CD4-positive, alpha-beta T cell treated with Interleukin-6 for 4 hours (primary cell): ENCODE data around the gene GRIK2.

Experiments
- DNase-seq: peaks from one replicate; pipeline ENCODE4 v3.0.0-alpha.2; 2020; ENCODE audit warnings: mixed read lengths

GRIK2 gene

GRCh38 chr6:101458826-101459225 is 65.3 kb downstream of the GRIK2 start:
- no peak for DNase-seq

GRCh38 chr6:101462576-101462975 is 69.1 kb downstream of the GRIK2 start:
- DNase-seq: no peak

GRCh38 chr6:101465863-101466262 is 72.4 kb downstream of the GRIK2 start:
- DNase-seq: no peak

DNA sequence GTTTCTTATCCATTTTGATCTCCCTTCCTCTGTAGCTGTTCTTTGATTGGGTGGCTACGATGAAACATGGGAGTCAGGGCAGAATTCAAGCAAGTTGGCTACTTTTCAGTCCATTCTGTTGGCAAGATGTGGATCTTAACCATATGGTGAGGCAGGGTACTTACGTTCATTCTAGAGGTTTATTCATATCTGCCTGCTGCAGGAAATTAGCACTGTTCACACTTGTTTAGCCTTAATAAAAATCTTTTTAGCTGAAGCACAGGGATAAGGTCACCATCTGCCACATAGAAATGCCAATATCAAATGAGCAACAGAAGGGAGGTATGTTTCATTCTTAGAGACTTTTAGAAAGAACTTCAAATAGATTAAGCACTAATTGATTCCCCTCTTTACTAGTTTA is 83.9 kb downstream of the GRIK2 start:
- no peak for DNase-seq

DNA sequence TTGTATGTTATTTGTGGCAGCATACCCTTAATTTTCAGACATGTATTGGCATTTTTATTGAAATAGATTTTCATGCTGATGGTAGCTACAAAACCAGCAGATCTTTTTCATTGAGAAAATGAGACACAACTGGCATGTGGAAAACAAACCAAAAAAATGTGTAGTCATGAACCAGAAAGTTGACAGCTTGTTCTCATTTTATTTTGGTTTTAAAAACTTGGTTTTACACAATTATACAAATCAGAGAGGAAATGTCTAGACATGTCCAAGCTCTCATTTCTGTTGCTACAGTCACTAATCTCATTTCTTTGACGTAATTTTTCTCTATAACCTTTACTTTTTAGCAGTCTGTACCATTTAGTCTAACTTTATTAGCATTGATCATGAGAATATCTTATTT is 85.4 kb downstream of the GRIK2 start:
- no peak for DNase-seq

DNA sequence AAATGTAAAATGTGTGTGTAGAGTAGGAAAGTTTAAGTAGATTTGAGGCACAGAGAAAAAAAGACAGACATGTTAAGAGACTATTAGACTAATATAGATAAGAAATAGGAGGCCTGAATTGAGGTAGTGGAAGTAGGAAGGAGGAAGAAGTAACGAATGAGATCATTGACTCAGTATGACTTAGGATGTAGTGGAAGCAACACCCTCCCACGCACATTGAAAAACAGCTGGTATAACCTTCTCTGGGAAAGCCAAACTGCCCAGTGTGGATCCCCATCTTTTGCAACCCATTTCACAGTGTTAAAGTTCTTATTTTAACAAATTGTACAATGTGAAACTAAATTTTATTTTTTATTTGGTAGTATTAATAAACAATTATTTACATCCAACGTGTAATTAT is 89.1 kb downstream of the GRIK2 start:
- no peak for DNase-seq

- no peak for DNase-seq
Measured at GRCh38 chr6:101484781-101485180, 91.3 kb downstream of the GRIK2 start.

DNA sequence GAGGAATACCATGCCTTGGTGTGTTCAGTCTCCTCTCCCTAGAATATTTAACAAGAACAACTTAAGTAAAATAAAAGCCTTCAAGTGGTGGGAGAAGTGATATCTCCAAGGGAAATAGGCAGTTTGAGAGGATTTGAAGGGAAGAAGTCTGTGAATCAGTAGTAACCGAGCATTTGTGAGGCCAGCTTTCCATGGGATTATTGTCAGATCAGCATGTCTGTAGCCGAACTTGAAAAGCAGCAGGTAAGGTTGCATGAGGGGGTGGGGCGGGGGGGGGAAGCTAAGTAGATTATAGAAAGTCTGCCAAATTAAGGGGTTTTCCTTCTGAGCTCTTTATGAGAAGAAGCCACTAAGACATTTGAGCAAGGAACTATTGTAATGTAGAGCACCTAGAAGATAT is 92.6 kb downstream of the GRIK2 start:
- DNase-seq: no peak

DNA sequence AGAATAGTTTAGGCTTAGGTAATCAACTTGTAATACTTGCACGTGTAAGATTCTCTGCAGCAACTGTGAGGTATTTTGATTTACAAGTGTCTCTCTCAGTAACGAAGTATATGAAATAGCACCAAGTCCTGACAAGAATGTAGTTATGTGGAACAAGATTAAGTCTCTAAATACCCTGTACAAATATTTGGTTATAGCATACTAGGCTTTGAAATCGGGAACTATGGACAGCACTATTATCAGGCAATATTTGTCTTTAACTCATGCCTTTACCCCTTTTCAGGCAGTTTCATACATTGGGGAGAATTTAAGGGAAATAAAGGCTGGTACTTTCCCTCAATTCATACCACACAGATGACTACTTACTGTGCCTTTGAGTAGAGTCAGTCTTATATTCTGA is 93.2 kb downstream of the GRIK2 start:
- DNase-seq: no peak

GRCh38 chr6:101489456-101489855 is 95.9 kb downstream of the GRIK2 start:
- DNase-seq: no peak

- no peak for DNase-seq
Measured at GRCh38 chr6:101490857-101491256, 97.3 kb downstream of the GRIK2 start.

DNA sequence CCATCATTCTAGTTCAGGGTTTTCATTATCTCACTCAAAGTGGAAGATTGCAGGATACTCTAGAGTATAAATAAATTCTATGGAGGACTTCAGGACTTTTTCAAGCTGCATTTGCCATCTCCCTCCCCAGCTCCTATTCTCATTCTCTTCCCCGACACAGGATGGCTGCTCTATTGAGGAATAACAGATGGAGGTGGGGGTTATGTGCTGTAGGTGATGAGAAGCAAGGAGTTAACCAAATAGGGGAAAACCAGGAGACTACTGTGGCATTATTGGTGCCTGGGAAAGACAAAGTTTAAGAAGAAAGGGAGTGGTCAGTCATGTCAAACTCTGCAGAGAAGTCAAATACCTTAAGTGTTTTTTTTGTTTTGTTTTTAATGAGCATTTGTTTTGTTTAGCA is 109.3 kb downstream of the GRIK2 start:
- DNase-seq: no peak

DNA sequence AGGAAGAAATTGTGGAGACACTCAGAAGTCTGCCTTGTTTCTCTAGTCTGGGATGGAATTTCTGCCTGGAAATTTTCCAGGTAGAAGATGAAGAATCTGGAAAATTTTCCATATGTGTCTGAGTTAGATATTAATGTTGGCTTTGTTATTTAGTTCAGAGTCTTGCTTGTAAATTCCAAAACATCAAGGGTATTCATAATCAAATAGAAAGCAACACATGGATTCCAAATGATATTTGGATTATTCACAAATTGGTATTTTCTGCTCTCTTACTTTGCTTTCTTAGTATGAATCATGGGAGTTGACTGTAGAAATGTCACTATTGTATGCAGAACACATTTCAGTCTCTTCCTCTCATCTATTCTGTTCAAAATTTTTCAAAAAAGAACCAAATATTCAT is 116.0 kb downstream of the GRIK2 start:
- no peak for DNase-seq

- DNase-seq: no peak
Measured at GRCh38 chr6:101513181-101513580, 119.7 kb downstream of the GRIK2 start.

- DNase-seq: no peak
Measured at GRCh38 chr6:101516578-101516977, 123.1 kb downstream of the GRIK2 start.

GRCh38 chr6:101517632-101518031 is 124.1 kb downstream of the GRIK2 start:
- no peak for DNase-seq

GRCh38 chr6:101522254-101522653 is 128.7 kb downstream of the GRIK2 start:
- DNase-seq: no peak

DNA sequence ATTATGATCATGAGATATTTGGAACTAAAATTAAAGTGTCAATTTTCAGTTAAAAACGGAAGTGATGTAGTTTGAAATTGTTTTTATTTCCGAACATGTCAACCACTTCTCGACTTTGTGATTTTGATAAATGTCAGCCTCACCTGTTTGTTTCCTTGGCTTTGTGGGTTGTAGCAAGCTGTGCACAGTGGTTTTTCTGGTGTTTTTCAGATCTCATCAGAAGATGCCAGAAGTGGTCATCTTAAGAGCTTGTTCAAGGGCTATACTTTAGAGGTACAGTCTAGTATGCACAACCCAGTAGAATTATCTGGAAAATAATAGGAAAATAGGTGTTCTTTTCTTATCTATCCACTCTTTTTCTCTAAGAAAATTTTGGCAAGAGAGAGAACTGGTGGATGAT is 134.0 kb downstream of the GRIK2 start:
- no peak for DNase-seq

GRCh38 chr6:101528801-101529200 is 135.3 kb downstream of the GRIK2 start:
- DNase-seq: no peak

- no peak for DNase-seq
Measured at GRCh38 chr6:101531538-101531937, 138.0 kb downstream of the GRIK2 start.

- DNase-seq: no peak
Measured at GRCh38 chr6:101534386-101534785, 140.9 kb downstream of the GRIK2 start.

- DNase-seq: no peak
Measured at GRCh38 chr6:101534821-101535220, 141.3 kb downstream of the GRIK2 start.

DNA sequence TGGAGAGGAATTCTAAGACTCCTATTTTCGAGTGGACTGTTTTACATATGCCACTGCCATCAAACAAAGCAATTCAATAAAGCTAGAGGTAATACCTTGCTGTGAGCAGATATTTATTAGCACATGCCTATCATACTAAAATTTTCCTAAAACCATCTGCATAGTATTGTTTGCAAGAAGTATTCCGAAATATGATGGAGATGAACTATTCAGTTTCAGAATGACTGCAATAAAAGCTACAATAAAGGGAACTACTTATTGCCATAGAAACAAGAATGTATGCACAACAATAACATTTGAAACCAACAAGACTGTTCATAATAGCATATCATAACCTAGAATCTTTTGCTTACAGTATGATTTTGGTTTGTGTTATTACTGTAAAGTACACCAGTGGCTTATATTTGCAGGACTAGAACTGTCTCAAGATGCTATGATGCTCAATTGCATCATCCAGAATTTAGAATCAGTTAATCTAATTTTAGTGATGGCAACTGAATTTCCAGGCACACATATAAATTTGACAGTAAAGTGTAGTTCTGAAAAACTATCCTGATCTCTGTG is 144.3 kb downstream of the GRIK2 start:
- no peak for DNase-seq

GRCh38 chr6:101539510-101540245 is 146.2 kb downstream of the GRIK2 start:
- DNase-seq: no peak

GRCh38 chr6:101541894-101542293 is 148.4 kb downstream of the GRIK2 start:
- DNase-seq: no peak
